GM12875 (cell line): Measurements from ENCODE around the gene LEAP2.

Experiments used
- H3K4me3 ChIP-seq: one replicate; pipeline ENCODE4 v1.5.1; 2011; ENCODE audit warnings: low read depth, low read length, control low read depth
- CTCF ChIP-seq: IDR thresholded peaks from 2 replicates; pipeline ENCODE4 v1.5.1; 2011; ENCODE audit warnings: low read depth, mild to moderate bottlenecking, control low read depth, inconsistent platforms, low read length, moderate library complexity, borderline replicate concordance; ENCODE audit not compliant: insufficient read depth

The LEAP2 gene

DNA sequence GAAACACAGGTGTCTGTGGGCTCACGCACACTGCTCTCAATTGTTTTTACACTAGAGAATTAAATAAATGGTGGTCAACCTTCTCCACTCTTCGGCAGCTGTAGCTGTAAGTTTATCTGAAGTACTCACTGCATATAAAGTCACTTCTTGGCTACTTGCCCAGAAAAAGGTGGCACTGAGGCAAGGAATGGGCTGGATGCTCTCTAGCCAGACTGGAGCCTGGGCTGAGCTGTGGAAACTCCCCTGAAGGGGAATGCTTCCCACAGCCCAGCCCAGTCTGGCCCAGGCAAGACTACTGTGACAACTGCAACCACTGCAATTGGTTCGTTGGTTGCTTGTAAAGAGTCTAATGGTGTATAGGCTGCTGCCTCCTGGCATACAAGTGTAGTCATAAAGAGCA, 4.5 kb downstream of the LEAP2 start:
- H3K4me3 ChIP-seq, result no peak overlapping the region
- TF ChIP-seq CTCF, result no peak

DNA sequence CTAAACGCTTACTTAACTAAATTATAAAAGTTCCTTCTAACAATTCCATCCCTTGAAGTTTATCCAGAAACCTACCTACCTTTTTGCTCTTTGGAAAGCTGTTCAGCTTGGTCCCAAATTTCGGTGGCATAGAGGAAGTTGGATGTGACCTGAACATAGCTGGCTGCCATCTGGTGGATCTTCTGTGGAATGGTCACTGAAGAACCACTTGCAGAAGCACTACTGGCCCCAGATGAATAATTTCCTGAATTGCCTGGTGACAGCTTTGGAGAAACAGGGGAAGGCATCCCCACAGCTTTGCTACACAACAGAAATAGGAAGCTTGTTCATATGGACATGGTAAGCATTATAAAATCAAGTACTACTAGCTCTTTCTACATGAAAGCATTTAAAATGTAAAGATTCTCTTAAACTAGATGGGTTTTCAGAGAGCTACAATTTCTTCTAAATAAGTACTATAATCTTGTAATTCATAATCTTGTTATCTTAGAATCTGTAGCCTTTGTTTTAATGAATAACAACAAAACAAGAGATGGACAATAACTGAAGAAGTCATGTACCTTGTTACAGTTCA, 9.9 kb downstream of the LEAP2 start:
- H3K4me3 ChIP-seq, result no peak overlapping the region
- TF ChIP-seq CTCF, result peak; percentile 58; the same call in 1 of the 2 replicates

- no peak for TF ChIP-seq CTCF
- no peak overlapping the region for H3K4me3 ChIP-seq
Observed at GRCh38 chr5:132884548-132884947, 11.1 kb downstream of the LEAP2 start.

- TF ChIP-seq CTCF, result no peak
- H3K4me3 ChIP-seq, result no peak overlapping the region
Observed at GRCh38 chr5:132886064-132886823, 12.8 kb downstream of the LEAP2 start.

- H3K4me3 ChIP-seq, result no peak overlapping the region
- TF ChIP-seq CTCF, result no peak
Observed at GRCh38 chr5:132887283-132887682, 13.8 kb downstream of the LEAP2 start.

- no peak for TF ChIP-seq CTCF
- no peak overlapping the region for H3K4me3 ChIP-seq
Observed at GRCh38 chr5:132889501-132889900, 16.0 kb downstream of the LEAP2 start.

GRCh38 chr5:132890817-132891216, 17.3 kb downstream of the LEAP2 start:
- no peak for TF ChIP-seq CTCF
- no peak overlapping the region for H3K4me3 ChIP-seq
